Measurements from ENCODE around the gene EXD3. TPM values are rescaled to one million over a fixed set of nuclear protein-coding genes. Genes with fewer than 3 reads are reported as not detected.

Gene EXD3
- polyA plus RNA-seq, 2 of the 4 experiments (the other 2 are of a cell fraction), result 3.4 to 4.5 TPM

DNA sequence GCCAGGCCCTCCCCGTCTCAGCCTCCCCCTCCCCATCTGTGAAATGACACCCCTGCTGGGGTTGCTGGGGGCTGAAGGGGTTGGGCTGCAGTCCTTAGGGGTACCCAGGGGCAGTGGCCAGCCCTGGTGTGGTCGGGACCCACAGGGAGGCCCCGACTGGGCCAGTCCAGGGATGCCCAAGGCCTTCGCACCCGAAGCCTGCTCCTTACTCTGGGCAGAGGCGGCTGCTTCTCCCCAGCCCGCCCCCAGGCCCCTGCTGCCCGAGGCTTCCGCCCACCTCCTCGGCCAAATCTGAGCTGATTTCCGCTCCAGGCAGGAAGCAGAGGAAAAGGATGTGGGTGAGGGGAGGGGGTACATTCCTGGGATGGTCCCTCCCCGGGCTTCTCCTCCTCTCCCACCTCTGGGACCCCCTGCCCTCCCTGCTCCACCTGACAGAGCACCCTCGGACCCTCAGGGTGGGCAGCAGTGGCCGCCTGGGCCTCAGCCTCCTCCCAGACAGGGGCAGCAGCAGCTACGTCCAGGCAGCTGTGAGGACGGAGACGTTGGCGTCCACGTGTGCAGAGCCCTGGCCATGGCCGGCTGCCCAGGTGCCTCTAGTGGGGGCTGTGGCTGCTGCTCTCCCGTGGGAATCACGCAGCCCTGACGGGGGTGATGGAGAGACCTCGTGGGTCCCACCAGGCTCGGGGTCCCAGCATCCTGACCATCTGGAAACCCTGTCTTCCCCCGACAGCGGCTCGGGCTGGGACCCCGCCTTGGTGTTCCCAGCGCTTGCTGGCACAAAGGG is 116.7 kb downstream of the EXD3 start:
- FAIRE-seq (no peak), DNase-seq (ENCODE audit: low read depth in 1 of 2, low spot score in 1 of 2) (no peak), ATAC-seq (no peak)
- no peak overlapping the region for H3K4me3 ChIP-seq
- POLR2A ChIA-PET, result interaction anchor here (0.9 kb wide), 1 partner anchor 105 kb away, joined by 3 read pairs; the partner anchor contains the start of gene TPRN
- H3K4me2 ChIP-seq, result no peak overlapping the region
- no peak for TF ChIP-seq RARB (CRISPR knock-in tag; IDR thresholded peaks at IDR 0.05)
- TF ChIP-seq CEBPB (IDR thresholded peaks at IDR 0.05), result no peak
- no peak for TF ChIP-seq HEYL (CRISPR knock-in tag; IDR thresholded peaks at IDR 0.05)
- no peak for TF ChIP-seq MYC (IDR thresholded peaks at IDR 0.05; ENCODE audit: borderline replicate concordance, low read length)
- TF ChIP-seq, protein P1, sequence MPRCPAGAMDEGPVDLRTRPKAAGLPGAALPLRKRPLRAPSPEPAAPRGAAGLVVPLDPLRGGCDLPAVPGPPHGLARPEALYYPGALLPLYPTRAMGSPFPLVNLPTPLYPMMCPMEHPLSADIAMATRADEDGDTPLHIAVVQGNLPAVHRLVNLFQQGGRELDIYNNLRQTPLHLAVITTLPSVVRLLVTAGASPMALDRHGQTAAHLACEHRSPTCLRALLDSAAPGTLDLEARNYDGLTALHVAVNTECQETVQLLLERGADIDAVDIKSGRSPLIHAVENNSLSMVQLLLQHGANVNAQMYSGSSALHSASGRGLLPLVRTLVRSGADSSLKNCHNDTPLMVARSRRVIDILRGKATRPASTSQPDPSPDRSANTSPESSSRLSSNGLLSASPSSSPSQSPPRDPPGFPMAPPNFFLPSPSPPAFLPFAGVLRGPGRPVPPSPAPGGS (IDR thresholded peaks at IDR 0.05), result no peak
- no peak for TF ChIP-seq HOXB13 (CRISPR knock-in tag; IDR thresholded peaks at IDR 0.05; ENCODE audit: low read depth)
- no peak for TF ChIP-seq ESRRA (IDR thresholded peaks at IDR 0.05; ENCODE audit: borderline replicate concordance, low read length)
- no peak for TF ChIP-seq ZFP36 (IDR thresholded peaks at IDR 0.05; ENCODE audit: borderline replicate concordance, partially characterized antibody)
- no peak for TF ChIP-seq CBX2 (IDR thresholded peaks at IDR 0.05; ENCODE audit: borderline replicate concordance, low read depth)
- H3K4me1 ChIP-seq, result peaks cover 21% of the 10 kb centered on the region
- no peaks in the 10 kb centered on the region for H3K9me3 ChIP-seq
- CTCF ChIA-PET, result interaction anchor here (1.1 kb wide), 1 partner anchor 116 kb away, joined by 4 read pairs; the partner anchor contains the start of genes EXD3 and NOXA1
- WGBS (ENCODE audit: missing lambda C conversion rate), result 87% methylated on average over 18 of the region's 30 CpGs
- H3K27ac ChIP-seq, result peak overlapping the region in 1 of 2 experiments; percentile 30; a peak in 3 of 6 replicates

DNA sequence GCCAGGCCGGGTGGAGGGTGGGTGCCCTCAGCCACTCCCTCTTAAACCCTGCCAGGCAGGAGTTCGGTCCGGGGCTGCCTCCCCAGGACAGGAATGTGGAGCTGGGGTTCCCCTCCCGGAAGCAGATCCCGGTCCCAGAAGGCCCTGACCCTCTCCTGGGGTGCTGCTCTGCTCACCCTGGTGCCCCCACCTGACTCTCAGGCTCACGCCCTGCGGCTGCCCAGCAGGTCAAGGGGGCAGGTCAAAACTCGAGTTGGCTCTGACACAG is 117.2 kb downstream of the EXD3 start:
- 48% methylated on average over 3 of the region's 8 CpGs for WGBS (ENCODE audit: missing lambda C conversion rate)
- no peak for ATAC-seq
- no peak for DNase-seq (ENCODE audit: low read depth in 1 of 2, low spot score in 1 of 2)
- TF ChIP-seq POLR2AphosphoS2 (conservative IDR thresholded peaks at IDR 0.05; ENCODE audit: low read length) (no peak), KDM1A (IDR thresholded peaks at IDR 0.05; ENCODE audit: low read depth) (no peak), KDM5A (IDR thresholded peaks at IDR 0.05) (no peak)
- TF ChIP-seq, protein P2, sequence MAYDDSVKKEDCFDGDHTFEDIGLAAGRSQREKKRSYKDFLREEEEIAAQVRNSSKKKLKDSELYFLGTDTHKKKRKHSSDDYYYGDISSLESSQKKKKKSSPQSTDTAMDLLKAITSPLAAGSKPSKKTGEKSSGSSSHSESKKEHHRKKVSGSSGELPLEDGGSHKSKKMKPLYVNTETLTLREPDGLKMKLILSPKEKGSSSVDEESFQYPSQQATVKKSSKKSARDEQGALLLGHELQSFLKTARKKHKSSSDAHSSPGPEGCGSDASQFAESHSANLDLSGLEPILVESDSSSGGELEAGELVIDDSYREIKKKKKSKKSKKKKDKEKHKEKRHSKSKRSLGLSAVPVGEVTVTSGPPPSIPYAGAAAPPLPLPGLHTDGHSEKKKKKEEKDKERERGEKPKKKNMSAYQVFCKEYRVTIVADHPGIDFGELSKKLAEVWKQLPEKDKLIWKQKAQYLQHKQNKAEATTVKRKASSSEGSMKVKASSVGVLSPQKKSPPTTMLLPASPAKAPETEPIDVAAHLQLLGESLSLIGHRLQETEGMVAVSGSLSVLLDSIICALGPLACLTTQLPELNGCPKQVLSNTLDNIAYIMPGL (CRISPR knock-in tag; IDR thresholded peaks at IDR 0.05; ENCODE audit: borderline replicate concordance), result no peak
- H3K27ac ChIP-seq, result peak overlapping the region in 1 of 2 experiments; percentile 30; a peak in 3 of 6 replicates
- H3K4me3 ChIP-seq, result no peak overlapping the region
- ChIA-PET CTCF (interaction anchor here (1.1 kb wide), 1 partner anchor 117 kb away, joined by 4 read pairs; the partner anchor contains the start of genes EXD3 and NOXA1), POLR2A (no interaction called here)
- no peaks in the 10 kb centered on the region for H3K9me3 ChIP-seq
- H3K4me2 ChIP-seq, result no peak overlapping the region
- no peak for FAIRE-seq
- H3K4me1 ChIP-seq, result peaks cover 16% of the 10 kb centered on the region

DNA sequence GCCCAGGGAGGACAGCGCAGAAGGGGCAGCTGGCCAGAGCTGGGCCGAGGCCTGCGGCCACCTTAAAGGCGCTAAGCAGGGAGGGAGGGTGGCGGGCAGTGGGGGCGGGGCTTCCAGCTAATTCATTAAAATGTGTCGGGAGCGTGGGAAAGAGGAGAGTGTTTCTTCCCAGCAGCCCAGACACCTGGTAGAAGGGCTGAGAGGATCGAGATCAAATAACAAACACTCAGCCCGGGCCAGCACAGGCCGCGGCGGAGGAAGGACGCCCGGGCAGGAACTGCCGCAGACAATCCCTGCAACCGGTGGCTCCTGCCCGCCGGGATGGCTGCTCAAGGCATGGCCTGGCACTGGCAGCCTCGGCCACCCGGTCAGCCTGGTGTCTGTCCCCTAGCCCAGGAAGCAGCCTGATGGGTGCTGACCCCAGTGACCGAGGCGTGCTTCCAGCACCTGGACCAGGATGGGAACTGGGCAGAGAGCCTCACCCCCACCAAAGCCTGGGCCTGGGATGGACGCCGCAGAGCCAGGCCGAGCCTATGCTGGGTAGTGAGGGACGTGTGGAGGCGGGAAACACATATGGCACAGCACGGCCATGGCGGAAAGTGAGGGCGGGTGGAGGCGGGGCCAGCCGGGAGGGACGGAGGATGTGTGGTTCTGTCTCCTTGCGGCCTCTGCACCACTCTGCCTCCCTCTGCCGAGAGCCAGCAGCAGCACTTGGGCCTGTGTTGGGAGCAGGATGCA is 117.7 kb downstream of the EXD3 start:
- no peak overlapping the region for H3K4me3 ChIP-seq
- H3K9me3 ChIP-seq, result no peaks in the 10 kb centered on the region
- FAIRE-seq (no peak), DNase-seq (ENCODE audit: low read depth in 1 of 2, low spot score in 1 of 2) (peak in 1 of 2 experiments; percentile 70), ATAC-seq (peak; percentile 21 to 67; a peak in 3 of 6 replicates)
- POLR2A ChIA-PET, result no interaction called here
- CTCF ChIA-PET, result interaction anchor here (0.9 to 4.4 kb wide), 4 partner anchors 8 to 117 kb away, joined by 3 to 51 read pairs (median 4); partner anchors contain the start of genes EXD3 and NOXA1
- H3K27ac ChIP-seq, result peak overlapping the region in 1 of 2 experiments; percentile 45; a peak in 3 of 6 replicates
- peaks cover 16% of the 10 kb centered on the region for H3K4me1 ChIP-seq
- H3K4me2 ChIP-seq, result no peak overlapping the region
- 79% methylated on average over 22 of the region's 36 CpGs for WGBS (ENCODE audit: missing lambda C conversion rate)
- TF ChIP-seq, protein P3, sequence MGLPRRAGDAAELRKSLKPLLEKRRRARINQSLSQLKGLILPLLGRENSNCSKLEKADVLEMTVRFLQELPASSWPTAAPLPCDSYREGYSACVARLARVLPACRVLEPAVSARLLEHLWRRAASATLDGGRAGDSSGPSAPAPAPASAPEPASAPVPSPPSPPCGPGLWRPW (IDR thresholded peaks at IDR 0.05), result no peak
- no peak for TF ChIP-seq EP300 (IDR thresholded peaks at IDR 0.05)
- TF ChIP-seq ZFP36 (IDR thresholded peaks at IDR 0.05; ENCODE audit: borderline replicate concordance, partially characterized antibody), result no peak
- TF ChIP-seq, protein P1 (IDR thresholded peaks at IDR 0.05), result no peak
- no peak for TF ChIP-seq EHF (CRISPR knock-in tag; IDR thresholded peaks at IDR 0.05)
- TF ChIP-seq EHMT2 (IDR thresholded peaks at IDR 0.05; ENCODE audit: low read depth), result no peak
- no peak for TF ChIP-seq MYC (IDR thresholded peaks at IDR 0.05; ENCODE audit: borderline replicate concordance, low read length)
- TF ChIP-seq CHD4 (IDR thresholded peaks at IDR 0.05; ENCODE audit: borderline replicate concordance), result no peak
- no peak for TF ChIP-seq RARB (CRISPR knock-in tag; IDR thresholded peaks at IDR 0.05)
- TF ChIP-seq HEYL (CRISPR knock-in tag; IDR thresholded peaks at IDR 0.05), result no peak
- no peak for TF ChIP-seq CEBPB (IDR thresholded peaks at IDR 0.05)
- TF ChIP-seq ESRRA (IDR thresholded peaks at IDR 0.05; ENCODE audit: borderline replicate concordance, low read length), result no peak
- TF ChIP-seq, protein P4, sequence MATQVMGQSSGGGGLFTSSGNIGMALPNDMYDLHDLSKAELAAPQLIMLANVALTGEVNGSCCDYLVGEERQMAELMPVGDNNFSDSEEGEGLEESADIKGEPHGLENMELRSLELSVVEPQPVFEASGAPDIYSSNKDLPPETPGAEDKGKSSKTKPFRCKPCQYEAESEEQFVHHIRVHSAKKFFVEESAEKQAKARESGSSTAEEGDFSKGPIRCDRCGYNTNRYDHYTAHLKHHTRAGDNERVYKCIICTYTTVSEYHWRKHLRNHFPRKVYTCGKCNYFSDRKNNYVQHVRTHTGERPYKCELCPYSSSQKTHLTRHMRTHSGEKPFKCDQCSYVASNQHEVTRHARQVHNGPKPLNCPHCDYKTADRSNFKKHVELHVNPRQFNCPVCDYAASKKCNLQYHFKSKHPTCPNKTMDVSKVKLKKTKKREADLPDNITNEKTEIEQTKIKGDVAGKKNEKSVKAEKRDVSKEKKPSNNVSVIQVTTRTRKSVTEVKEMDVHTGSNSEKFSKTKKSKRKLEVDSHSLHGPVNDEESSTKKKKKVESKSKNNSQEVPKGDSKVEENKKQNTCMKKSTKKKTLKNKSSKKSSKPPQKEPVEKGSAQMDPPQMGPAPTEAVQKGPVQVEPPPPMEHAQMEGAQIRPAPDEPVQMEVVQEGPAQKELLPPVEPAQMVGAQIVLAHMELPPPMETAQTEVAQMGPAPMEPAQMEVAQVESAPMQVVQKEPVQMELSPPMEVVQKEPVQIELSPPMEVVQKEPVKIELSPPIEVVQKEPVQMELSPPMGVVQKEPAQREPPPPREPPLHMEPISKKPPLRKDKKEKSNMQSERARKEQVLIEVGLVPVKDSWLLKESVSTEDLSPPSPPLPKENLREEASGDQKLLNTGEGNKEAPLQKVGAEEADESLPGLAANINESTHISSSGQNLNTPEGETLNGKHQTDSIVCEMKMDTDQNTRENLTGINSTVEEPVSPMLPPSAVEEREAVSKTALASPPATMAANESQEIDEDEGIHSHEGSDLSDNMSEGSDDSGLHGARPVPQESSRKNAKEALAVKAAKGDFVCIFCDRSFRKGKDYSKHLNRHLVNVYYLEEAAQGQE (IDR thresholded peaks at IDR 0.05), result no peak
- TF ChIP-seq MAZ (IDR thresholded peaks at IDR 0.05; ENCODE audit: borderline replicate concordance, low read depth, low read length), result no peak
